HK-2 (cell line): Measurements from ENCODE around the gene KRTAP19-6.
"Not testable (repeated sequence)": the region's sequence is repeated elsewhere in the genome, so short reads cannot be mapped to it uniquely, and the experiment has no call there.

Source experiments
- DNase-seq: peaks from one replicate; pipeline ENCODE4 v3.0.0-alpha.2; 2018; ENCODE audit not compliant: unreplicated experiment

Gene KRTAP19-6, protein sequence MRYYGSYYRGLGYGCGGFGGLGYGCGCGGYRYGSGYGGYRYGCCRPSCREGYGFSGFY

DNA sequence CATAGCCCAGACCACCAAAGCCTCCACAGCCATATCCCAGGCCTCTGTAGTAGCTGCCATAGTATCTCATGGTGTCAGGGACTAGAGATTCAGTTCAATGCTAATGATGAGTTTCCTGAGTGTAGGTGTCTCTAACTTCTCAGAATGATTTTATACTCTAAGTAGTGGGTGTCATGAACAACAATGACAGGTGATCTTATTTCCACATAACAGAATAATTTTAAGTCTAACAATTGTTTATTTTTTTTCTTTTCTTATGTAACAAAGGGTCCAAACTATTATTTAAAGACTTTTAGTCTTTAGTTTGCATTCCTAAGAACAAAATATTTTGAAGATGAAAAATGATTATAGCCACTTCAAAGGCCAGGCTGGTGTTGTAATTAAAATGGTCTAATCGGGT, at the start of gene KRTAP19-6:
Gene KRTAP19-6 (minus strand): TSS at position 101 of the 400 bp plus-strand sequence. CDS start 31 bp downstream, at position 70.
- DNase-seq = no peak

GRCh38 chr21:30590297-30590696, 48.6 kb upstream of the KRTAP19-6 start, which contains the start of gene KRTAP22-2:
Gene KRTAP22-2, minus strand, starts transcription at chr21:30590397.
- DNase-seq = no peak

GRCh38 chr21:30582870-30583269, 41.2 kb upstream of the KRTAP19-6 start:
- DNase-seq = no peak

DNA sequence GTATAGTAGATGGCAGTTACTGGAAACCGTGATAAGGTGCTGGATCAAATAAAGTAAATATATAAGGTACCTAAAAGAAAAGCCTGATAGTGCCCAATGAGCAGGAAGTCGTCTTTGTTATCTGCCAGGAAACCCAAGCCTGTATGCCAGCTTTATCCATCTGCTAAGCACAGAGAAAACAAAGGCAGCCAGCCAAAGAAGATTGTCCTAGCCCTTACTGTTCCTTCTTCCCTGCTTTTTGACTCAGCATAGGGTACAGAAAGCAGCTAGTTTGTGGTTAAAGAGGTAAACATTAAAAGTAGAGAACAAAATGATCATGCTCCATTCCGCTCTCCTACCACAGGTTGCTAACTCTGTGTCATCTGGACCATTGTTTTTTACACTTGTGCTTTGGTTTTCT, 38.5 kb upstream of the KRTAP19-6 start:
- DNase-seq = no peak

DNA sequence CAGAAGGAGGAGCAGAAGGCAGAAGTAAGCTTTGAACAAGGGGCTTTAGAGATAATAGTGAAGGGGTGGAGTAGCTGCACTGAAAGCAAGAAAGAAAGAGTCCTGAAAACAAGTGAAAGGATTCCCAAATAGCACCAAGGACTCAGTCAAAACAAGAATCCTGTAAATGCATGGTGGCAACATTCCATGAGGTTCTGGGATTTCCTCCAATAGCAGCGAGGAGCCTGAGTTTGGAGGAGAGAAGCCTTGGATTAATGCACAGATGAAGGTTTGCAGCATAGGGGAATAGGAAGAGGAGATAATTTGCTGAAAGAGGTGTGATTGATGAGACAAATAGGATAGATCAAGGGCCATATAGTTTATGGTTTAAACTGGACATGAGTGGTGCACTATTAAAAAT, 37.7 kb upstream of the KRTAP19-6 start:
- no peak for DNase-seq

GRCh38 chr21:30577766-30578165, 36.1 kb upstream of the KRTAP19-6 start:
- DNase-seq = no peak

GRCh38 chr21:30567617-30568016, 26.0 kb upstream of the KRTAP19-6 start:
- no peak for DNase-seq

DNA sequence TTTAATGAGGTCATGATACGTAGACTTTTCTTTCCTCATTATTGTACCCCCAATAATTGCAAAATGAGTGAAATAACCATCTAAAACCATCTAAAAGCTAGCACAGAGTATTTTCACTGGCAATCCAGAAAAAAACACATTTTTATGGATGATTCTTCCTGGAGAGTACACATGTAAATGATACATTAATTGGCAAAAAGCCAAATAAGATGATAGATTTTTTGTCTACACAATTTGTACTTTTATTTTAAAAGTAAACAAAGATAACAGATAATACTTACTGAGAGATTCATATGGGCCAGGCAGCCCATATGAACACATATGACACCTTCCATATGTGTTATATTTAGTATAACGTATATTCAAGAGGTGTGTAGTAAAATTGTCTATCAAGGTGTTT, 22.0 kb upstream of the KRTAP19-6 start:
- DNase-seq = no peak

GRCh38 chr21:30563072-30563471, 21.4 kb upstream of the KRTAP19-6 start:
- no peak for DNase-seq

- DNase-seq = no peak
Measured at GRCh38 chr21:30561957-30562356, 20.3 kb upstream of the KRTAP19-6 start.

DNA sequence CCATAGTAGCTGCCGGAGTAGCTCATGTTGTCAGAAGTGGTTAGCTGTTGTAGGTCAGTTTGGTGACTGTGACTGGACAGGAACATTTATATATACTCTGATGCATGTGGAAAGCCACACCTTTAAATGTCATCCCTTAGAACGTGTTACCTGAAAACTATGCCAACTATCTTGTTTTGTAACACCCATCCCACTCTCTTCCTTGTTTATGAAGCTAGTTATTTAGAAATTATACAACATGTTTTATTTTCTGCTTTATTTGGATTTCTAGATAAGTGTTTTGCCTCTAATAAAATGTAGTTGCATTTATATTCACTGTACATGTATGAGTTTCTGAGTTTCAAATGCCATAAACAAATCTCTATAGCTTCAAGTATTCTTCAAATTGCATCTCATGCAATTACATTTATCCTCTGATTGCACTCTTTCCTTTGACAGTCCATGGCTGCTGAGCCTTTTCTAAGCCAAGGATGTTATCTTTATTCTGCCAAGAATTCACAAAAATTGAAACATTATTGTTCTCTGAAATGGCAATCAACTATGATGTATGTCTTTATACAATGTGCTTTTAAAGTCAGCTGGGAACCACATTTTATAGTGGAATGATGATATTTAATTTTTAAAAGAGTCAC, 19.7 kb upstream of the KRTAP19-6 start, which contains the start of gene KRTAP19-7:
Gene KRTAP19-7 (minus strand): TSS at position 51 of the 632 bp plus-strand sequence. CDS start 25 bp downstream, at position 26.
- no peak for DNase-seq

DNA sequence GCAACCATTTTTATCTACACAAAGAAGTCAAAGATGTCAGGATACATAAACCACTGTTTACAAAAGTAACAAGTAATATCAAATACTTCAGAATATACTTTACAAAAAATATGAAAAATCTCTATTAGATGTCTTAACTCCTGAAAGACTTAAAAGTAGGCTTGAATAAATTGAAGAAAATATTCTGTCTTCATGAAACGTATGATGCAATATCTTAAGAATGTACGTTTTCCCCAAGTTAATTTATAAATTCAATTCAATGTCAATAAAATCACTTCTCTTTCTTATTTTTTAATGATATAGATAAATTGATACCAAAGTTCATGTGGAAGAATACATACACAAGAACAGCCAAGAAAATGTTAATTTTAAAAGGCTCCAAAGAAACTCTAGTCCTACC, 13.4 kb upstream of the KRTAP19-6 start:
- DNase-seq = no peak

- DNase-seq = no peak
Measured at GRCh38 chr21:30552782-30553181, 11.1 kb upstream of the KRTAP19-6 start.

- DNase-seq = no peak
Measured at GRCh38 chr21:30518876-30519275, 22.8 kb downstream of the KRTAP19-6 start.

- DNase-seq = no peak
Measured at GRCh38 chr21:30515681-30516080, 26.0 kb downstream of the KRTAP19-6 start.

GRCh38 chr21:30505621-30506205, 36.0 kb downstream of the KRTAP19-6 start:
- DNase-seq = not testable (repeated sequence)

- DNase-seq = no peak
Measured at GRCh38 chr21:30502041-30502440, 39.6 kb downstream of the KRTAP19-6 start, which contains the start of gene KRTAP19-5. Gene KRTAP19-5, minus strand, starts transcription at chr21:30502141. Its CDS starts 51 bp downstream, at chr21:30502090.

- DNase-seq = no peak
Measured at GRCh38 chr21:30497065-30497464, 44.6 kb downstream of the KRTAP19-6 start, which contains the start of gene KRTAP19-4. Gene KRTAP19-4, minus strand, starts transcription at chr21:30497165. Its CDS starts 55 bp downstream, at chr21:30497110.

GRCh38 chr21:30491963-30492428, 49.7 kb downstream of the KRTAP19-6 start, which contains the start of gene KRTAP19-3:
Gene KRTAP19-3, minus strand, starts transcription at chr21:30492013. Its CDS starts 56 bp downstream, at chr21:30491957.
- no peak for DNase-seq
